OCI-LY3 (cell line): ENCODE data around the gene FBXO28.
"Not testable (repeated sequence)": the region's sequence is repeated elsewhere in the genome, so short reads cannot be mapped to it uniquely, and the experiment has no call there.

Source experiments
- H2AFZ ChIP-seq: fragments of 200-600, 300-600 bp; shearing (Covaris generic); 2 replicates; pipeline ENCODE4 v1.6.0; 2014; ENCODE audit warnings: antibody characterized with exemption, low read depth, low read length
- H3K27ac ChIP-seq: fragments of 200-600, 300-600 bp; sonication (generic); 2 replicates; pipeline ENCODE4 v1.5.1; 2014; ENCODE audit warnings: mild to moderate bottlenecking, low read length, moderate library complexity, mixed read lengths
- H3K27me3 ChIP-seq: fragments of 200-600, 300-600 bp; sonication (generic); 2 replicates; pipeline ENCODE4 v1.6.1; 2014; ENCODE audit warnings: low read depth, low read length, mixed read lengths
- H3K36me3 ChIP-seq: fragments of 200-600, 300-600 bp; sonication (generic); replicated peaks from 2 replicates; pipeline ENCODE3; 2014; ENCODE audit warnings: low read depth, low read length, mixed read lengths
- H3K4me1 ChIP-seq: fragments of 300-600, 200-600 bp; sonication (generic); 2 replicates; pipeline ENCODE4 v1.6.1; 2014; ENCODE audit warnings: low read length, mixed read lengths
- H3K4me2 ChIP-seq: fragments of 200-600, 300-600 bp; sonication (generic); 2 replicates; pipeline ENCODE4 v1.6.1; 2014; ENCODE audit warnings: low read length, mixed read lengths
- H3K4me3 ChIP-seq: fragments of 300-600, 200-600 bp; sonication (generic); 2 replicates; pipeline ENCODE4 v1.5.1; 2014; ENCODE audit warnings: antibody characterized with exemption, mild to moderate bottlenecking, low read length, moderate library complexity
- H3K79me2 ChIP-seq: fragments of 300-600, 200-600 bp; shearing (Covaris generic); 2 replicates; pipeline ENCODE4 v1.6.1; 2014; ENCODE audit warnings: mild to moderate bottlenecking, low read length, mixed read lengths
- H3K9ac ChIP-seq: fragments of 300-600, 200-600 bp; shearing (Covaris generic); 2 replicates; pipeline ENCODE4 v1.6.0; 2014; ENCODE audit warnings: mild to moderate bottlenecking, low read length, moderate library complexity
- H3K9me3 ChIP-seq: fragments of 200-600, 300-600 bp; shearing (Covaris generic); 2 replicates; pipeline ENCODE4 v1.6.1; 2014; ENCODE audit warnings: low read length, mixed read lengths; ENCODE audit not compliant: insufficient read depth
- H4K20me1 ChIP-seq: fragments of 200-600, 300-600 bp; sonication (generic); 2 replicates; pipeline ENCODE4 v1.6.1; 2016; ENCODE audit warnings: low read length, mixed read lengths; ENCODE audit not compliant: insufficient read depth
- EZH2phosphoT487 ChIP-seq: fragments of 200-600 bp; shearing (Covaris generic); IDR thresholded peaks from 2 replicates; pipeline ENCODE4 v1.6.1; 2018; ENCODE audit warnings: antibody characterized with exemption, mixed run types, low read depth
- TF ChIP-seq, protein P1 (sequence below): fragments of 200-600, 300-600 bp; sonication (generic); IDR thresholded peaks from 2 replicates; pipeline ENCODE4 v1.5.1; 2014; ENCODE audit warnings: antibody characterized with exemption, low read length, low read depth

The FBXO28 gene

DNA sequence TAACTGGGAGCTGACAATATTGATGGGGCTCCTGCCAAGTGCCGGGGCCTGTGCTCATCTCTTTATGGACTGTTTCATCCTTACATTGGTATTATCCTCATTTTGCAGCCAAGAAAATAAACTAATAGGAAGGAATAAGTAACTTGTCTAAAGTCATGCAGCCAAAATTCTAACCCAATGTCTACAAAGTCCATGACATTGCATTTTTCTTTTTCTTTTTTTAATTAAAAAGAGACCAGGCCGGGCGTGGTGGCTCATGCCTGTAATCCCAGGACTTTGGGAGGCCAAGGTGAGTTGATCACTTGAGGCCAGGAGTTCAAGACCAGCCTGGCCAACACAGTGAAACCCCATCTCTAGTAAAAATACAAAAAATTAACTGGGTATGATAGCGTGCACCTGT, 87.9 kb downstream of the FBXO28 start:
- Histone ChIP-seq H3K36me3 (no peaks in the 10 kb centered on the region), H3K9me3 (no peaks in the 10 kb centered on the region), H3K4me2 (no peak overlapping the region), H4K20me1 (no peaks in the 10 kb centered on the region), H3K79me2 (no peaks in the 10 kb centered on the region), H3K4me1 (peaks cover 46% of the 10 kb centered on the region), H3K27me3 (no peaks in the 10 kb centered on the region), H3K9ac (no peak overlapping the region), H2AFZ (no peak overlapping the region), H3K27ac (no peak overlapping the region), H3K4me3 (no peak overlapping the region)
- TF ChIP-seq, protein P1, sequence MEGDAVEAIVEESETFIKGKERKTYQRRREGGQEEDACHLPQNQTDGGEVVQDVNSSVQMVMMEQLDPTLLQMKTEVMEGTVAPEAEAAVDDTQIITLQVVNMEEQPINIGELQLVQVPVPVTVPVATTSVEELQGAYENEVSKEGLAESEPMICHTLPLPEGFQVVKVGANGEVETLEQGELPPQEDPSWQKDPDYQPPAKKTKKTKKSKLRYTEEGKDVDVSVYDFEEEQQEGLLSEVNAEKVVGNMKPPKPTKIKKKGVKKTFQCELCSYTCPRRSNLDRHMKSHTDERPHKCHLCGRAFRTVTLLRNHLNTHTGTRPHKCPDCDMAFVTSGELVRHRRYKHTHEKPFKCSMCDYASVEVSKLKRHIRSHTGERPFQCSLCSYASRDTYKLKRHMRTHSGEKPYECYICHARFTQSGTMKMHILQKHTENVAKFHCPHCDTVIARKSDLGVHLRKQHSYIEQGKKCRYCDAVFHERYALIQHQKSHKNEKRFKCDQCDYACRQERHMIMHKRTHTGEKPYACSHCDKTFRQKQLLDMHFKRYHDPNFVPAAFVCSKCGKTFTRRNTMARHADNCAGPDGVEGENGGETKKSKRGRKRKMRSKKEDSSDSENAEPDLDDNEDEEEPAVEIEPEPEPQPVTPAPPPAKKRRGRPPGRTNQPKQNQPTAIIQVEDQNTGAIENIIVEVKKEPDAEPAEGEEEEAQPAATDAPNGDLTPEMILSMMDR: no peak
- TF ChIP-seq EZH2phosphoT487: no peak

DNA sequence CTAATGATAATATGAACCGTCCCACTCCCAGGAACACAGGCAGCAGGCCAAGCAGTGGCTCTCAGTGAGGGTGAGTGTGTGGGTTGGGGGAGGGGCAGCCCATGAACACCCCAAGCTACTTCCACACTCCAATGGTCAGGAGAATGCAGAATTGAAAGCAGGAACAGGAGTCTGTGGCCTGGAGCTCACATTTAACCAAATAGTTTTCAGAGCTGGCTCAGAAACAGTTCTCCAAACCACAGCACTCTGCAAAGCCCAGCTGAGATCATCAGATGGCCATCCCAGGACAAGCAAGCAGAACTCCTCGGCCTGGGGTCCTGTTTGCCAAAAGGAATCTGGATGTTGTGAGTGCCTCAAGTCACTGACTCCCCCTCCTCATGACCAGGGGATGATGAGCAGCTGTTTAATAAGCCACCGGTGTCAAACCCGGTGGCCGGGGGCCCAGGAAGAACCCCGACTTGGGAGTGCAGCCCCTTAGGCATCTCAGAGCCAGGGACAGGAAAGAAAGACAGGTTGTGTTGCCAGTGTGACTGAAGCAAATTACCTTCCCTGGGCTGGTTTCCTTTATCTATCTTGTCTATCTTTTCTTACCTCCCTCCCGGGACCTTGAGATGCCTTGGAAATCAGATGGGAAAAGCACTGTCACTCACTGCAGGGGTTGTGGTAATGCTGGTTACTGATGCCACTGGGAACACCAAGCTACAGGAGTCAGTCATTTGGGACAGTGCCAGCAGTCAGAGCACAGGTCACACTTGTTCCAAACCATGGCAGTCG, 89.5 kb downstream of the FBXO28 start:
- Histone ChIP-seq H3K79me2 (no peaks in the 10 kb centered on the region), H2AFZ (no peak overlapping the region), H3K4me3 (peak overlapping the region; percentile 62), H4K20me1 (no peaks in the 10 kb centered on the region), H3K36me3 (no peaks in the 10 kb centered on the region), H3K4me1 (peaks cover 47% of the 10 kb centered on the region), H3K9me3 (no peaks in the 10 kb centered on the region), H3K27me3 (no peaks in the 10 kb centered on the region), H3K27ac (peak overlapping the region; percentile 49), H3K4me2 (peak overlapping the region; percentile 85), H3K9ac (peak overlapping the region; percentile 40)
- TF ChIP-seq, protein P1: no peak
- no peak for TF ChIP-seq EZH2phosphoT487

DNA sequence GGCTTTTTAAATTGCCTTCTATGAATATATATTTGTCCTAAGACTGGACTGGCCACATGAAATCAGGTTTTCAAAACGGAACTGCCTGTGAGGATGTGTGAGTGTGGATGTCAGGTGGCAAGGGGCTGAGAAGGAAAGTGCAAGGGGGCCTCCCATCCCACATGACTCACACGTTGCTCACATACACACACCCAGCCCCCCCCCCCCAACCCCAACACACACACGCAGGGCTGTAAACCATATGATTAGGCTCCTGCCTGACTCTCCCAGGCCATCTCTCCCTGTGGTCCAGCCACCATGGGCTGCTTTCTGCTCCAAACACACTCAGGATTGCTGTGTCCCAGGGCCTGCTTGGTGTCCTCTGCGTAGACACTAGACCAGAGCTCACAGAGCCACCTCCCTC, 91.5 kb downstream of the FBXO28 start:
- H3K79me2 ChIP-seq: no peaks in the 10 kb centered on the region
- H3K36me3 ChIP-seq: no peaks in the 10 kb centered on the region
- peak overlapping the region; percentile 39; the same call in 1 of the 2 replicates for H3K4me3 ChIP-seq
- H3K27ac ChIP-seq: peak overlapping the region; percentile 46
- H3K4me2 ChIP-seq: peak overlapping the region; percentile 43
- H3K27me3 ChIP-seq: no peaks in the 10 kb centered on the region
- TF ChIP-seq, protein P1: no peak
- TF ChIP-seq EZH2phosphoT487: no peak
- H4K20me1 ChIP-seq: no peaks in the 10 kb centered on the region
- H3K9ac ChIP-seq: peak overlapping the region; percentile 7; the same call in 1 of the 2 replicates
- peaks cover 58% of the 10 kb centered on the region for H3K4me1 ChIP-seq
- 0 out of 2 replicates have a peak overlapping the region, but pooled peaks have one; percentile 5 for H2AFZ ChIP-seq
- no peaks in the 10 kb centered on the region for H3K9me3 ChIP-seq

DNA sequence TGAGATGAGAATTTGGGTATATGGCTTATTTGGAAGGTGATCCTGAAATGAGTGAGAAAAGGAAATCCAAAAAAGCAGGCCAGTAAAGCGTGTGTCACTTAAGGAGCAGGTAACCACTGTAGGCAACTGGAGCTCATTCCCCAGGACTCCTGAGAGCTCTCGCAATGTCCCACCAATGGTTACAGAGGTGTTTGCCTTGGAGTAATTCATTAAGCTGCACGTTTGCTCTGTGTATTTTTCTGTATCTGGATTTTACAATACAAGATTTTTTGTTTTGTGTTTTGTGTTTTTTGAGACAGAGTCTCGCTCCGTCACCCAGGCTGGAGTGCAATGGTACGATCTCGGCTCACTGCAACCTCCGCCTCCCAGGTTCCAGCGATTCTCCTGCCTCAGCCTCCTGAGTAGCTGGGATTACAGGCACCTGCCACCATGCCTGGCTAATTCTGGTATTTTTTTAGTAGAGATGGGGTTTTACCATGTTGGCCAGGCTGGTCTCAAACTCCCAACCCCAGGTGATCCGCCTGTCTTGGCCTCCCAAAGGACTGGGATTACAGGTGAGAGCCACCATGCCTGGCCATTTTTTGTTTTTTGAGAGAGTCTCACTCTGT, 92.1 kb downstream of the FBXO28 start:
- H3K4me3 ChIP-seq: 0 out of 2 replicates have a peak overlapping the region, but pooled peaks have one; percentile 6
- H3K4me1 ChIP-seq: peaks cover 58% of the 10 kb centered on the region
- not testable (repeated sequence) for H3K27me3 ChIP-seq, H4K20me1 ChIP-seq, H3K36me3 ChIP-seq, H3K9me3 ChIP-seq, H3K79me2 ChIP-seq
- 0 out of 2 replicates have a peak overlapping the region, but pooled peaks have one; percentile 5 for H2AFZ ChIP-seq
- peak overlapping the region; percentile 46 for H3K27ac ChIP-seq
- H3K9ac ChIP-seq: peak overlapping the region; percentile 7; the same call in 1 of the 2 replicates
- peak overlapping the region; percentile 43 for H3K4me2 ChIP-seq
